Kasumi-1 (cell line): Measurements from ENCODE around the gene SDS.

Source experiments
- DNase-seq, 2 experiments: peaks; one replicate each; lab custom pipeline; 2025; lab: John Stamatoyannopoulos, UW

The SDS gene

DNA sequence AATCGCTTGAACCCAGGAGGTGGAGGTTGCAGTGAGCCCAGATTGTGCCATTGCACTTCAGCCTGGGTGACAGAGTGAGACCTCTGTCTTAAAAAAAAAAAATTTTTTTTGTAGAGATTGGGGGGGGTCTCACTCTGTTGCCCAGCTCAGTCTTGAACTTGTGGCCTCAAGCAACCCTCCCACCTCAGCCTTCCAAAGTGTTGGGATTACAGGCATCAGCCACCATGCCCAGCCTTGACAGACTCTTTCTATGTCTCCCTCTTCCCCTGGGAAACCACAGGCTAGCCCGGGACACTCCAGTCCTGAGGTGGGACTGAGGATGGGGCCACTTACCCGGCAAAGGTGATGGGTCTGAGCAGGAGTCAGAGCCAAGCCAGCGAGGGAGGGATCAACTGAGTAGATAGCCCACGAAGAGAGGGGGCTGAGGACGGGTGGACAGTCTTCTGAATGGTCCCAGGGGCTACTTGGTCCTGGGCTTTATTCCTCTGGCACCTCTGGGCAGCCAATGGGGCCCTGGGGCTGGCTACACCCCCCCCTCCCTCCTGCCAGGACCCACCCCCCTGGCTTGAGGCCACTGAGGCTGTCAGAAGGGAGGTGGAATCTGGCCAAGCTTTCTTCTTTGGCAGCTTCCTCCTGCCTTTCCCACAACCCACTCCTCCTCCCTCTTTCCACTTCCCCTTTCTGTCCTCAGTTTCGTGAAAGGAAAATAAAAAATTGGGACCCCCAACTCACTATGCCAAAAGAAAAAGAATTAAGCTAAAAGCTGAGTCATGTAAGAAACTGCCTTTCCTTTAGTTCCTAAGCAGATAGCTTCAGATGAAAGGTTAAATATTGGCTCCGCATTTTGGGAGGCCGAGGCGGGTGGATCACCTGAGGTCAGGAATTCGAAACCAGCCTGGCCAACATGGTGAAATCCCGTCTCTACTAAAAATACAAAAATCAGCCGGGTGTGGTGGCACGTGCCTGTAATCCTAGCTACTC, at the start of gene SDS:
SDS (minus strand) TSS at position 453 of the 981 bp plus-strand sequence. CDS start 4,179 bp downstream, outside the sequence.
- peak; percentile 67 to 75 for DNase-seq

DNA sequence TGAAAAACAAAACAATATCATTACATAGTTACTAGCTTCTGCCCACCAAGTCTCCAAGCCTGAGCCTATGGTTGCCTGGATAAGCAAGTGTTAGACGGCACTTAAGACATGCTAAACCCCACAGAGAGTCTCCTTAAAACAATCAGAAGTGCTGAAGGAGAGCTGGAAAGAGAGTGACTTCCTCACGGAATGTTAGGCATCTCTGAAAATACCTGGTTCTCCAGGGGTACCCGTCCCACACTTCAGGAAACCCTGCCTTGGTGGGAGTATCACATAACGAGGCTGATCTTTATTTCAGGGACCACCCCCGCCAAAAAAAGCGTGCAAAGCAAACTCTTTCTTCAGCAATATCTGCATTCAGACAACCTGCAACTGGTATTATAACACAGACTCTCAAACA, 49.6 kb upstream of the SDS start:
- no peak for DNase-seq

- no peak for DNase-seq
Measured at GRCh38 chr12:113452458-113452857, 48.8 kb upstream of the SDS start.

DNA sequence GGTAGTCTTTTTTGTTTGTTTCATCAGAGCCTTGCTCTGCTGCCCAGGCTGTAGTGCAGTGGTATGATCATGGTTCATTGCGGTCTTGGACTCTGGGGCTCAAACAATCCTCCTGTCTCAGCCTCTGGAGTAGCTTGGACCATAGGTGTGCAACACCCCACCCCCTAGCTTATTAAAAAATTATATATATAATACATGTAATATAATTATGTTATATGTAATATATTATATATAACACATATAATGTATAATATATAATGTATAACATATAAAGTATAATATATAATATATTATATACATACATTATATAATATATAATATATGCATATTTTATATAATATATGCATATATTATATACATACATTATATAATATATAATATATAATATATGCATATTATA, 46.2 kb upstream of the SDS start:
- DNase-seq, result no peak

DNA sequence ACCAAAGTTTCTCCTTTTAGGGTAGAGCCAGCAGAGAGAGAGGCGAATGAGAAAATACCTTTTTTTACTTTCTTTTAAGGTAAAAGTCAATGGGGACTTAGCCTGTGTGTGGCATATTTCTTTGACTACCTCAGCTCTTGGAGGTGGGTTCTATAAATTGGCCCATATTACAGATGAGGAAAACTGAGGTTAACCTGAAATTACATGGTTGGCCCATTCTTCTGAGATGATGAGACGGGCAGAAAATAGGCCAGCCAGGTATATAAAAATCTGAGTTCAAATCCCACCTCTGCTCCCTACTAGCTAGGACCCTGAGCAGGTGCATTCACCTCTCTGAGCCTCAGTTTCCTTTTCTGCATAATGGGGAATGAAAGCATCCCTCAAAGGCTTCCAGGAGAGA, 45.6 kb upstream of the SDS start:
- no peak for DNase-seq

GRCh38 chr12:113448873-113449272, 45.2 kb upstream of the SDS start:
- no peak for DNase-seq

GRCh38 chr12:113445544-113446171, 42.0 kb upstream of the SDS start:
- DNase-seq, result peak; percentile 54 to 64

- DNase-seq, result no peak
Measured at GRCh38 chr12:113443030-113443539, 39.4 kb upstream of the SDS start.

DNA sequence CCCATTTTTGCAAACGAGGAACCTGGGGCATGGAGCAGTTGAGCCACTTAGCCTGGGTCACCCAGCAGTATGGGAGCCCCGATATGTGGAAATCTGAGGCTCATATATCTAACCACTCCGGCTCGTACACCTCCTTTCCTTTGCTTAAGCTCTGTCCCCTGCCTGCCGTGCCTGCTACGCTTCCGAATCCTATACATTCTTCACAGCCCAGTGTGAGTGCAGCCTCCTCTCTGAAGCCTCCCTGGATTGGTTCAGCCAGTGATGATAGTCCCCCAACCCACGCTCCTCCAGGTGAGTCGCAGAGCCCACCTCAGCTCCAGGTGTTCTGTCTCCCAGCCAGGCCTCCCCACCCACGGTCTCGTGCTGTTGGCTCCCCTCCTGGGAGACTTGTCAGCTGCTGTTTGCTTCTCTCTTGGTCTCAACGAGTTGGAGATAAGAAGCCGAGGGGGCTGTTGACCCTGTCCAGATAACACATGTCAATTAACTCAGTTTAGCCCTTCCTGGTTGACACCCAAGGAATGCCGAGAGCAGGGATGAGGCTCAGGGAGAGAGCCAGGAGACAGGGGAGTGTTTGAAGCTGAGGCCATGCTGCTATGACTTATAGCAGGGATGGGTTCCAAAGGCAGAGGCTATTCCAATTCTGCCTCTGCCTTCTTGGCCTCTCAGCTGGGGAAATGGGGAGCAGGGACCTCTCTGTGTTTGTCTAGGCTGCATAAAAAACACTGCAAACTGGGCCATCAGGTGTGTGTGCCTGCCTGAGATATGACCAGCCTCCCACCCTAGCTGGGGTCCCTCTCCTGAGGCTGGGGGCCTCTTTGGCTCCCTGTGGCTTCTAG, 37.5 kb upstream of the SDS start:
- DNase-seq, result no peak

- no peak for DNase-seq
Measured at GRCh38 chr12:113440336-113440735, 36.6 kb upstream of the SDS start.

DNA sequence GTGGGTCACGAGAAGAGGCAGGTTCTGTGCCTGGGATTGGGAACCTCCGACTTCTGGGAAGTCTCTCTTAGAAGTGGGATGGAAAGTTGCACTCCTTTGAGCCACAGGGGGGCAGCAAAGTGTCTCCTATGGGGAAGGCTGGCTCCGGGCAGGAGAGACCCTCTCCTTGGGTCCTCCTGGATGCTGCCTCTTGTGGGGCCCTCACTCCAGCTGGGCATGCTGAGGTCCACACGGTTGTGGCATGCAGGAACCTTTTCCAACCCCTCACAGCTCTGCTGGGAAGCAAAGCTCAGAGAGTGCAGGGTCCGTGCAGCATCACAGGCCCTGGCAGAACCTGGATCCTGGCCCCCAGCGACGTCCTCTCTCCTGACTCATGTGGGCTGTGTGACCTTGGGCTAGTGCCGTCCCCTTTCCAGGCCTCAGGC, 35.9 kb upstream of the SDS start:
- DNase-seq, result peak in 1 of 2 experiments; percentile 33

GRCh38 chr12:113439301-113439597, 35.6 kb upstream of the SDS start:
- no peak for DNase-seq

DNA sequence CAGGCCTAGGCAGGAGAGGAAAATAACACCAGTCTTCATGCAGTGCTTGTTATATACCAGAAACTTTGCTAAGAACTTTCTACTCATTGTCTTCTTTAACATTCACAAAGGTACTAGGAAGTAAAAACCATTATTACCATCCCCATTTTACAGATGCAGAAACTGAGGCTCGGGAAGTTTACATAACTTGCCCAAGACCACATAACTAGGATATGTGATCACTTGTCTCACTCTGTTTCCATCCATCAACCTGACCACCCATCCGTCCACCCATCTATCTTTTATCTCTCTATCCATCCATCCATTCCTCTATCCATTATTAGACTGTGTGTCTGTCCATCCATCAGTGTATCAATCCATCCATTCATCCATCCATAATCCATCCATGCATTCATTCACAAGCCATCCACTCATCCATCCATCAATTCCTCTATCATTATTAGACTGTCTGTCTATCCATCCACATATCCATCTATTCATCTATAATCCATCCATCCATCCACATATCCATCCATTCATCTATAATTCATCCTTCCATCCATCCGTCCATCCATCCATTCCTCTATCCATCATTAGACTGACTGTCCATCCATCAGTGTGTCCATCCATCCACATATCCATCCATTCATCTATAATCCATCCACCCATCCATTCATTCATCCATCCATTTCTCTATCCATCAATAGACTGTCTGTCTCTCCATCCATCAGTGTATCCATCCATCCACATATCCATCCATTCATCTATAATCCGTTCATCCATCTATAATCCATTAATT, 35.0 kb upstream of the SDS start:
- DNase-seq, result no peak

DNA sequence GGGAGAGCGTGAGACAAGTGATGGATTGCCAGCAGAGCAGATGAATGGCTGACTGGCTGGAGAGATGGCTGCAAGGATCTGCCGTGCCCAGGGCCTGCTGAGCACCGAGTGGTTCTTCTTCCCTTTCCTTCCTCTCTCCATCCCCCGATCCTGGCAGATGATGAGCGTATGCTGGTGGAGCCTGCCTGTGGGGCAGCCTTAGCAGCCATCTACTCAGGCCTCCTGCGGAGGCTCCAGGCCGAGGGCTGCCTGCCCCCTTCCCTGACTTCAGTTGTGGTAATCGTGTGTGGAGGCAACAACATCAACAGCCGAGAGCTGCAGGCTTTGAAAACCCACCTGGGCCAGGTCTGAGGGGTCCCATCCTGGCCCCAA, 34.0 kb upstream of the SDS start:
- no peak for DNase-seq

DNA sequence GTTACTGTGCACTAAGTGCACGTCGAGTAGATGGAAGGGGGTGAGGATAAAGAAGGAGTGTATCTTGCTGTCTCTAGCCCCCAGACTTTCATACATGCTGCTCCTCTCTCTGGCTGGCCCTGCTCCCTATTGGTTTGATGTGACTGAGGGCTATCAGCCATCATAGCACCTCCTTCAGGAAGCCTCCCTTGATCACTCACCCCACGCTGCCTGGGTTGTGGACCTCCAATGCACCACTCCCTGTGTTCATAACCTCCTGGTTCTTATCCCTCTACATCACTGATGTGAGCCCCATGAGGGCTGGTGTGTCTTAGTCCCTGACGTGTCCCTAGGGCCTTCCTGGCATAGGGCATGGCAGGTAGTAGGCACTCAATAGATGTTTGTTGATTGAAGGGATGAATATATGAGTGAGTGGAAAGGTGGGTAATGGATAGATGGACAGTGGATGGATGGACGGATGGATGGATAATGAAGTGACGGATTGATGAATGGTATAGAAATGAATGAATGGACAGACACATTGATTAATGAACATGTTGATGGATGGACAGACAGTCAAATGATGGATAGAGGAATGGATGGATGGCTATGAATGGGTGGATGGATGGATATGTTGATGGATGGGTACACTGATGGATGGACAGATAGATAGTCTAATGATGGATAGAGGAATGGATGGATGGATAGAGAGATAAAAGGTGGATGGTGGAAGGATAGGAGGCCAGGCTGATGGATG, 33.5 kb upstream of the SDS start:
- no peak for DNase-seq

- no peak for DNase-seq
Measured at GRCh38 chr12:113436586-113436985, 32.9 kb upstream of the SDS start.

GRCh38 chr12:113435367-113435766, 31.7 kb upstream of the SDS start:
- DNase-seq, result no peak

DNA sequence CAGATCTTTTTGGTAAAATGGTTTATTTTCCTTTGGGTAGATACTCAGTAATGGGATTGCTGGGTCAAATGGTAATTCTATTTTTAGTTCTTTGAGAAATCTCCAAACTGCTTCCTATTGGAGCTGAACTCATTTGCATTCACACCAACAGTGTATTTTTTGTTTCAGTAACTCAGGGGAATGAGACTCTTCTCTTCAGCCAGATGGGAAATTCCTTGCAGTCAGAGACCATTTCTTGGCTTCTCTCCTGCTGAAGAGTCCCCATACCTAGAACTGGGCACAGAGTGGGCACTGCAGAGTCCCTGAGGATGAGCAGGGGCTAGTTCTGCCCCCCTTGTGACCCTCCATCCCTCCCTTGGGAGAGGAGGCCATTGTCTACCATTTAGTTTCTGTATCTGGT, 29.3 kb upstream of the SDS start:
- no peak for DNase-seq

DNA sequence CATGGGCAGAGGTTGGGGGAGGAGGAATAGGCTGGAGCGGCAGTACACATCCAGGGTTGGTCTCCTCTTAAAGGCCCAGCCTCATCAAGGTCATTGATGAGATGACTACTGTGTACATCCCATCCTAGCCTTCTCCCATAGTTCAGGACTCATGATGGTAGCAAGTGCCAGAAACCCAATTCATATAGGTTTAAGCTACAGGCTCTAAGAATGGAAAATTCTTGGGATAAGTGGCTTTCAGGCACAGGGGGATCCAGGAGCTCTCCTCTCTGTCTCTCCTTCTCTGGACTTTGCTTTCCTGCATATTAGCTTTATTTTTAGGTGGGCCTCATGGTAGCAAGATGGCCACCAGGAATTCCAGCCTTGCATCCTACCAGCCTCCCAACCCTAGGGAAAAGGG, 24.8 kb upstream of the SDS start:
- DNase-seq, result no peak

DNA sequence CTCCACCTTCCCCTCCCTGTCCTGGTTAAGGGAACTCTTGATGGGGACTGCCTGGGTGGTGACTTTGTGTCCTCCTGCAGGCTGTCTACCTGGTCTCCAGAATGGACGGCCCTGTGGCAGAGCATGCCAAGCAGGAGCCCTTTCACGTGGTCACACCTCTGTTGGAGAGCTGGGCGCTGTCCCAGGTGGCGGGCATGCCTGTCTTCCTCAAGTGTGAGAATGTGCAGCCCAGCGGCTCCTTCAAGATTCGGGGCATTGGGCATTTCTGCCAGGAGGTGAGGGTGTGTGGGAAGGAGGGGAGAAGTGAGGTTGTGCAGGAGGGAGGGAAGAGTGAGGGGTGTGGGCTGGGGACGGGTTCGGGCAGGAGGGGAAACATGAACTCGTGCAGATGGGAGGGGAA, 24.2 kb upstream of the SDS start:
- no peak for DNase-seq

DNA sequence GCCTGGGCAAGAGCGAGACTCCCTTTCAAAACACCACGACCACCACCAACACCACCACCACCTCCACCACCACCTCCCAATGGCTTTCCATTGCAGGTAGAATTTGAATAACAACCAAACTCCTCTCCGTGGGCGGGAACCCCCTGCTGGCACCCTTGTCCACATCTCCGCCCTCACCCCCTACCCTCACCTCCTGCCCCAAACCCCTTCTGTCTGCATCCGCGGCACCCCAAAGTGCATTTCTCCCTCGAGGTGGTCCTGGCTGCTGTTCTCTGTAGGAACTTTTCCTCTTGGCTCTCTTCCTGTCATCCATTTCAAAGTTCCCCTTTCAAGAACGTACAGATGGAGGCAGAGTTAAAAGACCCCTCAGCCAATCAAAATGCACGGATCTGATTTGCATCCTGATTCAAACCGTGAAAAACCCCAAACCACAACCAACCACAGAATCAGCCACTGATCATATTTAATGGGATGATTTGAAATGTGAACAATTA, 22.3 kb upstream of the SDS start:
- DNase-seq, result no peak
